HepG2 (cell line): ENCODE measurements around the gene PVALB. TPM values are rescaled to one million over a fixed set of nuclear protein-coding genes. Genes with fewer than 3 reads are reported as not detected.

Source experiments
- BHLHE40 ChIP-seq: IDR thresholded peaks from 2 replicates; pipeline ENCODE4 v1.6.1; 2011; ENCODE audit warnings: low read length, improper control_type of control experiment
- ERF ChIP-seq: IDR thresholded peaks from 2 replicates; pipeline ENCODE4 v1.6.1; 2018; ENCODE audit warnings: missing biosample characterization, missing genetic modification reagents
- FOXO4 ChIP-seq: sonication (generic); formaldehyde crosslinking; conservative IDR thresholded peaks from 2 replicates; pipeline ENCODE4 v1.8.1; 2023; ENCODE audit warnings: missing genetic modification reagents
- FOXP4 ChIP-seq: sonication (generic); formaldehyde crosslinking; IDR thresholded peaks from 2 replicates; pipeline ENCODE4 v1.4.0; 2020; ENCODE audit warnings: missing genetic modification reagents
- HDAC1 ChIP-seq: sonication (generic); formaldehyde crosslinking; IDR thresholded peaks from 2 replicates; pipeline ENCODE4 v1.5.1; 2020; ENCODE audit warnings: mild to moderate bottlenecking, missing genetic modification reagents
- HMGA1 ChIP-seq: sonication (generic); formaldehyde crosslinking; conservative IDR thresholded peaks from 2 replicates; pipeline ENCODE4 v1.4.0; 2020; ENCODE audit warnings: missing genetic modification reagents
- HNRNPLL ChIP-seq: fragments of 200-400 bp; formaldehyde crosslinking; IDR thresholded peaks from 2 replicates; pipeline ENCODE4 v1.6.1; 2017; ENCODE audit warnings: mild to moderate bottlenecking, low read depth, low read length; ENCODE audit not compliant: poor library complexity, severe bottlenecking
- HOXA3 ChIP-seq: sonication (generic); formaldehyde crosslinking; IDR thresholded peaks from 2 replicates; pipeline ENCODE4 v1.5.0; 2020; ENCODE audit warnings: missing genetic modification reagents
- HOXA9 ChIP-seq: sonication (generic); formaldehyde crosslinking; IDR thresholded peaks from 2 replicates; pipeline ENCODE4 v1.8.1; 2022; ENCODE audit warnings: missing genetic modification reagents, mild to moderate bottlenecking, moderate library complexity, borderline replicate concordance
- IRF2 ChIP-seq: IDR thresholded peaks from 2 replicates; pipeline ENCODE4 v1.6.1; 2018; ENCODE audit warnings: missing genetic modification reagents, missing compliant biosample characterization
- MAF1 ChIP-seq: sonication (generic); formaldehyde crosslinking; IDR thresholded peaks from 2 replicates; pipeline ENCODE4 v1.5.0; 2020; ENCODE audit warnings: missing genetic modification reagents, borderline replicate concordance
- MLLT10 ChIP-seq: sonication (generic); formaldehyde crosslinking; IDR thresholded peaks from 2 replicates; pipeline ENCODE4 v1.4.0; 2020; ENCODE audit warnings: missing genetic modification reagents
- MTF2 ChIP-seq: sonication (generic); formaldehyde crosslinking; IDR thresholded peaks from 2 replicates; pipeline ENCODE4 v1.5.0; 2020; ENCODE audit warnings: missing genetic modification reagents, borderline replicate concordance
- PAX8 ChIP-seq: sonication (generic); formaldehyde crosslinking; IDR thresholded peaks from 2 replicates; pipeline ENCODE4 v1.8.0; 2022; ENCODE audit warnings: mild to moderate bottlenecking, missing genetic modification reagents, borderline replicate concordance
- TOE1 ChIP-seq: sonication (generic); formaldehyde crosslinking; IDR thresholded peaks from 2 replicates; pipeline ENCODE4 v1.4.0; 2020; ENCODE audit warnings: mild to moderate bottlenecking, missing genetic modification reagents
- WIZ ChIP-seq: sonication (generic); formaldehyde crosslinking; IDR thresholded peaks from 2 replicates; pipeline ENCODE4 v1.5.1; 2020; ENCODE audit warnings: mild to moderate bottlenecking, missing genetic modification reagents
- XRCC5 ChIP-seq: fragments of 200-400 bp; formaldehyde crosslinking; optimal IDR thresholded peaks from 2 replicates; pipeline ENCODE3; 2017; ENCODE audit warnings: mild to moderate bottlenecking, low read length
- YY1 ChIP-seq: IDR thresholded peaks from 2 replicates; pipeline ENCODE4 v1.6.1; 2011; ENCODE audit warnings: low read length, low read depth, moderate library complexity, mild to moderate bottlenecking; ENCODE audit not compliant: insufficient read depth, insufficient replicate concordance
- ZKSCAN1 ChIP-seq: fragments of 150-350 bp; IDR thresholded peaks from 2 replicates; pipeline ENCODE4 v1.6.1; 2014; ENCODE audit warnings: low read length
- ZNF136 ChIP-seq: sonication (generic); formaldehyde crosslinking; IDR thresholded peaks from 2 replicates; pipeline ENCODE4 v1.8.1; 2022; ENCODE audit warnings: low read depth, mild to moderate bottlenecking, moderate library complexity, missing genetic modification reagents
- ZNF230 ChIP-seq: sonication (generic); formaldehyde crosslinking; IDR thresholded peaks from 2 replicates; pipeline ENCODE4 v1.4.0; 2020; ENCODE audit warnings: mild to moderate bottlenecking, missing genetic modification reagents
- ZNF788 ChIP-seq: sonication (generic); formaldehyde crosslinking; IDR thresholded peaks from 2 replicates; pipeline ENCODE4 v1.5.0; 2020; ENCODE audit warnings: mild to moderate bottlenecking, missing genetic modification reagents, borderline replicate concordance
- polyA plus RNA-seq, 8 experiments: library from polyadenylated mRNA; depleted of rRNA in 3 of 8; stranded (reverse) in 7 of 8; unstranded in 1 of 8; fragments of >200 nt; fragmentation: Illumina TruSeq in 4 of 8; extraction: Trizol in 4 of 8; gene quantifications; 2 replicates each; pipeline versions ENCODE4 v1.2.1 to v1.2.3, GENCODE V29; 2011 to 2016; ENCODE audit warnings: low read depth in 4 of 8, missing spikeins in 1 of 8, mixed read lengths in 1 of 8; ENCODE audit not compliant: insufficient read depth in 1 of 8
- total RNA-seq, 5 experiments: library from RNA; depleted of rRNA; stranded (reverse); fragments of >200 nt; fragmentation: Illumina TruSeq; extraction: Trizol; gene quantifications; 2 replicates each; pipeline ENCODE4 v1.2.3, GENCODE V29; 2016; ENCODE audit warnings: low read depth in 1 of 5
- TF ChIP-seq, protein P1 (sequence below): sonication (generic); formaldehyde crosslinking; IDR thresholded peaks from 2 replicates; pipeline ENCODE4 v1.4.0; 2020; ENCODE audit warnings: missing genetic modification reagents
- TF ChIP-seq, protein P2 (sequence below): sonication (generic); formaldehyde crosslinking; IDR thresholded peaks from 2 replicates; pipeline ENCODE4 v1.4.0; 2020; ENCODE audit warnings: missing genetic modification reagents, borderline replicate concordance

Gene PVALB
- total and polyA plus RNA-seq, 2 of the 13 experiments (the other 11 are each of a cell fraction or from before 2014, with no cell fraction given) = not detected

DNA sequence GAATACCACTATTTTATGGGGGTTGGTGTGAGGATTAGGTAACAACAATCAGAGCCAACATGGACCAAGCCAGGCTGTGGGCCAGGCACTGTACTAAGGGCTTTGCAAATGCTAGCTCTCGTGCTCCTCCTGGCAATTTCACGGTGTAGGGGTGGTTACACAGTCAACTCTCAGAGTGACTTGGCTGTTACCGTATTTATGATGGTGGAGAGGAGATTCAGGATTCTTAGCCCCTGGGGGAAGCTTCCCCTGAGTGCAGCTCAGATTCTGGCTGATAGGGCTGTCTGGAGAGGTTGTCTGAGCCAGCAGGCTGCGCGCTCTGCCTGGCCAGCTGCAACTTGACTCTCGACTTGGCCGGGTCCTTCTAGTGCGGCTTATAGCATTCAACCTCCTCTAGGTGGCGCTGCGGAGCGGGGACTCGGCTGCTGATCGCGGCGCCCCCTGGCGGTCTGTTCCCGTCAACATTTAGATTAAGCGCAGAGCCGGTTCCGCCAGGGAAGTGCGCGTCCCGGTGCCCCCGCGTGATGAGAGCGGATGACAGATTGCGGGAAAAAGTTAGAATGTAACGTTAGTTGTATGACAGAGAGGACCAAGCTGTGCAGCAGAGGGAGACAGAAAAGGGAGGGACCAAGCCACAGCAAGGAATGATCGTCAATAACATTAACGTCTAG, 39.4 kb upstream of the PVALB start (continued):
- no peak for TF ChIP-seq ZKSCAN1
- TF ChIP-seq FOXP4 (CRISPR knock-in tag) = 0 out of 2 replicates have a peak, but pooled peaks have one; percentile 16
- TF ChIP-seq MTF2 (CRISPR knock-in tag) = peak; percentile 90
- peak; percentile 53; the same call in 1 of the 2 replicates for TF ChIP-seq HOXA3
- 0 out of 2 replicates have a peak, but pooled peaks have one; percentile 14 for TF ChIP-seq BHLHE40
- peak; percentile 70 for TF ChIP-seq IRF2 (CRISPR knock-in tag)
- no peak for TF ChIP-seq MLLT10
- peak; percentile 99 for TF ChIP-seq XRCC5
- peak; percentile 26; the same call in 1 of the 2 replicates for TF ChIP-seq HOXA9
- no peak for TF ChIP-seq FOXO4 (CRISPR knock-in tag)
- TF ChIP-seq, protein P1, sequence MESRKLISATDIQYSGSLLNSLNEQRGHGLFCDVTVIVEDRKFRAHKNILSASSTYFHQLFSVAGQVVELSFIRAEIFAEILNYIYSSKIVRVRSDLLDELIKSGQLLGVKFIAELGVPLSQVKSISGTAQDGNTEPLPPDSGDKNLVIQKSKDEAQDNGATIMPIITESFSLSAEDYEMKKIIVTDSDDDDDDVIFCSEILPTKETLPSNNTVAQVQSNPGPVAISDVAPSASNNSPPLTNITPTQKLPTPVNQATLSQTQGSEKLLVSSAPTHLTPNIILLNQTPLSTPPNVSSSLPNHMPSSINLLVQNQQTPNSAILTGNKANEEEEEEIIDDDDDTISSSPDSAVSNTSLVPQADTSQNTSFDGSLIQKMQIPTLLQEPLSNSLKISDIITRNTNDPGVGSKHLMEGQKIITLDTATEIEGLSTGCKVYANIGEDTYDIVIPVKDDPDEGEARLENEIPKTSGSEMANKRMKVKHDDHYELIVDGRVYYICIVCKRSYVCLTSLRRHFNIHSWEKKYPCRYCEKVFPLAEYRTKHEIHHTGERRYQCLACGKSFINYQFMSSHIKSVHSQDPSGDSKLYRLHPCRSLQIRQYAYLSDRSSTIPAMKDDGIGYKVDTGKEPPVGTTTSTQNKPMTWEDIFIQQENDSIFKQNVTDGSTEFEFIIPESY (CRISPR knock-in tag) = peak; percentile 59
- TF ChIP-seq TOE1 (CRISPR knock-in tag) = no peak
- TF ChIP-seq, protein P2, sequence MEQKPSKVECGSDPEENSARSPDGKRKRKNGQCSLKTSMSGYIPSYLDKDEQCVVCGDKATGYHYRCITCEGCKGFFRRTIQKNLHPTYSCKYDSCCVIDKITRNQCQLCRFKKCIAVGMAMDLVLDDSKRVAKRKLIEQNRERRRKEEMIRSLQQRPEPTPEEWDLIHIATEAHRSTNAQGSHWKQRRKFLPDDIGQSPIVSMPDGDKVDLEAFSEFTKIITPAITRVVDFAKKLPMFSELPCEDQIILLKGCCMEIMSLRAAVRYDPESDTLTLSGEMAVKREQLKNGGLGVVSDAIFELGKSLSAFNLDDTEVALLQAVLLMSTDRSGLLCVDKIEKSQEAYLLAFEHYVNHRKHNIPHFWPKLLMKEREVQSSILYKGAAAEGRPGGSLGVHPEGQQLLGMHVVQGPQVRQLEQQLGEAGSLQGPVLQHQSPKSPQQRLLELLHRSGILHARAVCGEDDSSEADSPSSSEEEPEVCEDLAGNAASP (CRISPR knock-in tag) = 0 out of 2 replicates have a peak, but pooled peaks have one; percentile 40
- TF ChIP-seq PAX8 (CRISPR knock-in tag) = no peak
- TF ChIP-seq ZNF230 (CRISPR knock-in tag) = no peak
- no peak for TF ChIP-seq ZNF136
- no peak for TF ChIP-seq MAF1 (CRISPR knock-in tag)
- peak; percentile 72; the same call in 1 of the 2 replicates for TF ChIP-seq ZNF788 (CRISPR knock-in tag)
- TF ChIP-seq HMGA1 = no peak
- TF ChIP-seq YY1 = peak; percentile 73
- peak; percentile 48 for TF ChIP-seq HNRNPLL
- 0 out of 2 replicates have a peak, but pooled peaks have one; percentile 24 for TF ChIP-seq HDAC1 (CRISPR knock-in tag)
- peak; percentile 45; the same call in 1 of the 2 replicates for TF ChIP-seq ERF (CRISPR knock-in tag)
- TF ChIP-seq WIZ = no peak
